Natural killer cell (primary cell): Measurements from ENCODE around the gene IGFBP5. TPM values are rescaled to one million over a fixed set of nuclear protein-coding genes. Genes with fewer than 3 reads are reported as not detected.

Experiments
- ATAC-seq, 3 donors: fragments of 150-1000 bp in 2 of 3; fragments of 200-7000 bp in 1 of 3; cut with Tn5 transposase; 1 replicate in 1 of 3; 2 replicates in 2 of 3; pipeline ENCODE4 v1.10.0; 2021; ENCODE audit warnings: mild to moderate bottlenecking in 2 of 3, moderate library complexity in 2 of 3
- DNase-seq, 2 donors: peaks; one replicate each; pipeline versions ENCODE4 v3.0.0 to v3.0.0-alpha.2; 2013 to 2021; ENCODE audit warnings: mixed read lengths in 1 of 2
- H3K27ac ChIP-seq: one replicate; pipeline ENCODE4 v1.5.1; 2013; ENCODE audit warnings: mild to moderate bottlenecking, low read length
- H3K27me3 ChIP-seq: one replicate; pipeline ENCODE4 v1.6.1; 2013; ENCODE audit warnings: low read length; ENCODE audit not compliant: control insufficient read depth, insufficient read depth
- H3K36me3 ChIP-seq: one replicate; pipeline ENCODE4 v1.6.1; 2013; ENCODE audit warnings: low read length; ENCODE audit not compliant: control insufficient read depth, insufficient read depth
- H3K4me1 ChIP-seq: one replicate; pipeline ENCODE4 v1.6.1; 2013; ENCODE audit warnings: low read length; ENCODE audit not compliant: control insufficient read depth, insufficient read depth
- H3K4me3 ChIP-seq: one replicate; pipeline ENCODE4 v1.5.1; 2013; ENCODE audit warnings: low read length
- H3K9me3 ChIP-seq: one replicate; pipeline ENCODE4 v1.6.1; 2013; ENCODE audit warnings: low read length; ENCODE audit not compliant: control insufficient read depth, insufficient read depth
- H3K27ac Mint-ChIP-seq, 2 donors: one replicate each; pipeline ENCODE4 v1.8.0; 2022; ENCODE audit warnings: mild to moderate bottlenecking in 2 of 2, mixed read lengths in 2 of 2, moderate library complexity in 1 of 2
- H3K27me3 Mint-ChIP-seq, 2 donors: one replicate each; pipeline ENCODE4 v1.8.0; 2022; ENCODE audit warnings: low read depth in 2 of 2, mixed read lengths in 2 of 2
- H3K36me3 Mint-ChIP-seq: one replicate; pipeline ENCODE4 v1.8.0; 2022; ENCODE audit warnings: mixed read lengths
- H3K4me1 Mint-ChIP-seq, 2 donors: one replicate each; pipeline ENCODE4 v1.8.0; 2022; ENCODE audit warnings: mixed read lengths in 2 of 2
- H3K4me3 Mint-ChIP-seq: one replicate; pipeline ENCODE4 v1.8.0; 2022; ENCODE audit warnings: mild to moderate bottlenecking, moderate library complexity, mixed read lengths
- H3K9me3 Mint-ChIP-seq, 2 donors: one replicate each; pipeline ENCODE4 v1.8.0; 2022; ENCODE audit warnings: mixed read lengths in 2 of 2
- CTCF ChIP-seq: fragments of 200-600 bp; IDR thresholded peaks from one replicate; pipeline ENCODE4 v1.8.0; 2022; ENCODE audit warnings: antibody characterized with exemption
- WGBS: methylation state at CpG from one replicate; pipeline ENCODE4 v1.1.7; 2013; ENCODE audit warnings: missing lambda C conversion rate; ENCODE audit not compliant: insufficient coverage; 5-methylcytosine and 5-hydroxymethylcytosine counted together
- intact Hi-C: fragments of 100-400 bp; cut with micrococcal nuclease; formaldehyde crosslinking; loops from one replicate; pipeline ENCODE4 v1.14.2; 2022
- total RNA-seq, 4 donors: library from RNA; stranded (reverse); fragments of 120-200 nt in 1 of 4; gene quantifications; one replicate each; pipeline versions ENCODE4 v1.2.3 to v1.2.4, GENCODE V29; 2013 to 2022

Gene IGFBP5
- total RNA-seq, 3 donors from 2014 or later (not counting 1 experiment from before 2014, with no cell fraction given) = not detected

GRCh38 chr2:216634370-216635148 lies 60.8 kb downstream of the IGFBP5 start:
- Histone ChIP-seq H3K4me1 (peaks cover 29% of the 10 kb centered on the region), H3K27ac (no peak overlapping the region), H3K9me3 (no peaks in the 10 kb centered on the region), H3K36me3 (no peaks in the 10 kb centered on the region), H3K27me3 (peaks cover 37% of the 10 kb centered on the region), H3K4me3 (no peak overlapping the region)
- Mint-ChIP-seq H3K36me3 (no peaks in the 10 kb centered on the region), H3K27ac (peak overlapping the region in 1 of 2 donors; percentile 31), H3K9me3 (no peaks in the 10 kb centered on the region), H3K4me3 (peak overlapping the region; percentile 84), H3K27me3 (peaks cover 45 to 58% of the 10 kb centered on the region in 2 donors), H3K4me1 (peaks cover 25 to 46% of the 10 kb centered on the region in 2 donors)
- no peak for TF ChIP-seq CTCF
- ATAC-seq = no peak
- WGBS = 6% methylated on average over 16 of the region's 23 CpGs
- DNase-seq = no peak
- intact Hi-C loops = no loop called here

- TF ChIP-seq CTCF = no peak
- Histone ChIP-seq H3K9me3 (no peaks in the 10 kb centered on the region), H3K27ac (no peak overlapping the region), H3K36me3 (no peaks in the 10 kb centered on the region), H3K4me3 (no peak overlapping the region), H3K4me1 (peaks cover 29% of the 10 kb centered on the region), H3K27me3 (peaks cover 37% of the 10 kb centered on the region)
- intact Hi-C loops = no loop called here
- peak; percentile 25 to 43 (median 34) for ATAC-seq
- peaks cover 25 to 46% of the 10 kb centered on the region in 2 donors for H3K4me1 Mint-ChIP-seq
- H3K9me3 Mint-ChIP-seq = no peaks in the 10 kb centered on the region
- H3K27ac Mint-ChIP-seq = peak overlapping the region in 1 of 2 donors; percentile 31
- peak overlapping the region; percentile 84 for H3K4me3 Mint-ChIP-seq
- no peak for DNase-seq
- WGBS = 1% methylated on average over 71 of the region's 71 CpGs
- peaks cover 46 to 54% of the 10 kb centered on the region in 2 donors for H3K27me3 Mint-ChIP-seq
- H3K36me3 Mint-ChIP-seq = no peaks in the 10 kb centered on the region
Measured at GRCh38 chr2:216633616-216634369, 61.6 kb downstream of the IGFBP5 start.

- Histone ChIP-seq H3K4me1 (peaks cover 29% of the 10 kb centered on the region), H3K4me3 (no peak within 1 kb of the TSS), H3K27me3 (peaks cover 37% of the 10 kb centered on the region), H3K27ac (no peak within 1 kb of the TSS), H3K36me3 (no peaks in the 10 kb centered on the region), H3K9me3 (no peaks in the 10 kb centered on the region)
- H3K9me3 Mint-ChIP-seq = no peaks in the 10 kb centered on the region
- ATAC-seq = peak; percentile 7 to 73 (median 59)
- H3K36me3 Mint-ChIP-seq = no peaks in the 10 kb centered on the region
- peaks cover 46 to 54% of the 10 kb centered on the region in 2 donors for H3K27me3 Mint-ChIP-seq
- intact Hi-C loops = no loop called here
- peak within 1 kb of the TSS in 1 of 2 donors; percentile 31 for H3K27ac Mint-ChIP-seq
- TF ChIP-seq CTCF = no peak
- H3K4me3 Mint-ChIP-seq = peak within 1 kb of the TSS; percentile 92
- DNase-seq = peak in 1 of 2 donors; percentile 24
- under 1% methylated on average over 70 of the region's 70 CpGs for WGBS
- H3K4me1 Mint-ChIP-seq = peaks cover 25 to 46% of the 10 kb centered on the region in 2 donors
Measured at GRCh38 chr2:216632952-216633615, 62.3 kb downstream of the IGFBP5 start, which contains the start of gene IGFBP2. Gene IGFBP2 (plus strand): TSS chr2:216633420. CDS start chr2:216633524, 104 bp downstream.
